Neural cell (in vitro differentiated cells): ENCODE data around the gene CREBRF. TPM values are rescaled to one million over a fixed set of nuclear protein-coding genes. Genes with fewer than 3 reads are reported as not detected.
"Not testable (repeated sequence)": the region's sequence is repeated elsewhere in the genome, so short reads cannot be mapped to it uniquely, and the experiment has no call there.

Source experiments
- H2AFZ ChIP-seq: fragments of 200-600, 300-800 bp; sonication (generic), shearing (Covaris generic); 2 replicates; pipeline ENCODE4 v1.6.0; 2014; ENCODE audit warnings: low read depth, mild to moderate bottlenecking, antibody characterized with exemption, low read length, moderate library complexity
- H3F3A ChIP-seq: fragments of 200-600 bp; shearing (Covaris generic); 2 replicates; pipeline ENCODE4 v1.6.1; 2016; ENCODE audit warnings: mild to moderate bottlenecking, moderate library complexity, mixed read lengths, antibody characterized with exemption, low read length; ENCODE audit not compliant: insufficient read depth, poor library complexity, severe bottlenecking
- H3K27ac ChIP-seq: fragments of 200-600, 300-800 bp; sonication (generic), shearing (Covaris generic); 2 replicates; pipeline ENCODE4 v1.5.1; 2014; ENCODE audit warnings: mild to moderate bottlenecking, low read length, moderate library complexity
- H3K27me3 ChIP-seq: fragments of 300-800, 200-600 bp; sonication (generic), shearing (Covaris generic); 2 replicates; pipeline ENCODE4 v1.6.0; 2014; ENCODE audit warnings: mild to moderate bottlenecking, low read depth, low read length, moderate library complexity; ENCODE audit not compliant: insufficient read depth
- H3K36me3 ChIP-seq: fragments of 300-800, 200-600 bp; sonication (generic), shearing (Covaris generic); 2 replicates; pipeline ENCODE4 v1.5.1; 2014; ENCODE audit warnings: mild to moderate bottlenecking, antibody characterized with exemption, low read length, moderate library complexity; ENCODE audit not compliant: insufficient read depth
- H3K4me2 ChIP-seq: fragments of 300-800, 200-600 bp; sonication (generic), shearing (Covaris generic); 2 replicates; pipeline ENCODE4 v1.6.0; 2014; ENCODE audit warnings: mild to moderate bottlenecking, low read length
- H3K4me3 ChIP-seq: fragments of 300-800, 200-600 bp; sonication (generic), shearing (Covaris generic); 2 replicates; pipeline ENCODE4 v1.5.1; 2014; ENCODE audit warnings: mild to moderate bottlenecking, low read length, moderate library complexity
- H3K79me2 ChIP-seq: fragments of 200-600 bp; shearing (Covaris generic); replicated peaks from 2 replicates; pipeline ENCODE4 v1.6.0; 2014; ENCODE audit warnings: mild to moderate bottlenecking, low read length, moderate library complexity; ENCODE audit not compliant: insufficient read depth
- H3K9ac ChIP-seq: fragments of 300-800, 200-600 bp; sonication (generic), shearing (Covaris generic); 2 replicates; pipeline ENCODE4 v1.6.1; 2016; ENCODE audit warnings: mild to moderate bottlenecking, low read length, mixed read lengths
- H3K9me2 ChIP-seq: fragments of 200-600 bp; shearing (Covaris generic); 2 replicates; pipeline ENCODE4 v1.6.1; 2016; ENCODE audit warnings: mild to moderate bottlenecking, low read length, mixed read lengths; ENCODE audit not compliant: insufficient read depth
- H3K9me3 ChIP-seq: fragments of 200-600, 300-800 bp; sonication (generic), shearing (Covaris generic); 2 replicates; pipeline ENCODE4 v1.6.1; 2016; ENCODE audit warnings: mild to moderate bottlenecking, mixed run types, low read length, moderate library complexity, mixed read lengths
- H4K20me1 ChIP-seq: fragments of 200-600 bp; shearing (Covaris generic); 2 replicates; pipeline ENCODE4 v1.6.1; 2016; ENCODE audit warnings: mild to moderate bottlenecking, mixed run types; ENCODE audit not compliant: insufficient read depth
- CTCF ChIP-seq: fragments of 450-650 bp; IDR thresholded peaks from 2 replicates; pipeline ENCODE4 v1.5.1; 2014; ENCODE audit warnings: antibody characterized with exemption, mild to moderate bottlenecking, moderate library complexity; ENCODE audit not compliant: poor library complexity, severe bottlenecking
- EP300 ChIP-seq: fragments of 450-650 bp; conservative IDR thresholded peaks from 2 replicates; pipeline ENCODE4 v1.6.1; 2014; ENCODE audit warnings: antibody characterized with exemption, mild to moderate bottlenecking, moderate library complexity; ENCODE audit not compliant: poor library complexity, severe bottlenecking
- EZH2 ChIP-seq: fragments of 200-600, 300-800 bp; shearing (Covaris generic), sonication (generic); IDR thresholded peaks from 2 replicates; pipeline ENCODE4 v1.6.1; 2014; ENCODE audit warnings: antibody characterized with exemption, low read length, borderline replicate concordance, mild to moderate bottlenecking; ENCODE audit not compliant: insufficient read depth, poor library complexity, severe bottlenecking
- MXI1 ChIP-seq: fragments of 450-650 bp; conservative IDR thresholded peaks from 2 replicates; pipeline ENCODE4 v1.6.1; 2014; ENCODE audit warnings: antibody characterized with exemption, mild to moderate bottlenecking; ENCODE audit not compliant: poor library complexity, severe bottlenecking
- POLR2AphosphoS5 ChIP-seq: IDR thresholded peaks from 2 replicates; pipeline ENCODE4 v1.6.1; 2012
- RAD21 ChIP-seq: fragments of 450-650 bp; conservative IDR thresholded peaks from 2 replicates; pipeline ENCODE4 v1.6.1; 2014; ENCODE audit warnings: antibody characterized with exemption, mild to moderate bottlenecking, moderate library complexity
- REST ChIP-seq: IDR thresholded peaks from 2 replicates; pipeline ENCODE4 v1.6.1; 2012; ENCODE audit warnings: borderline replicate concordance
- SMC3 ChIP-seq: fragments of 450-650 bp; conservative IDR thresholded peaks from 2 replicates; pipeline ENCODE4 v1.6.1; 2014; ENCODE audit warnings: antibody characterized with exemption, mild to moderate bottlenecking, moderate library complexity; ENCODE audit not compliant: poor library complexity
- TAF1 ChIP-seq: IDR thresholded peaks from 2 replicates; pipeline ENCODE4 v1.6.1; 2012; ENCODE audit warnings: low read depth
- polyA plus RNA-seq: library from polyadenylated mRNA; depleted of rRNA; stranded (reverse); fragments of >200 nt; gene quantifications from 2 replicates; pipeline ENCODE4 v1.2.3, GENCODE V29; 2014

The CREBRF gene
- polyA plus RNA-seq, 1 donor from 2014 or later, result 9.3 TPM

GRCh38 chr5:173152547-173152946 lies 96.4 kb downstream of the CREBRF start:
- Histone ChIP-seq H3K4me3 (no peak overlapping the region), H3F3A (no peaks in the 10 kb centered on the region), H3K27ac (no peak overlapping the region), H3K27me3 (no peaks in the 10 kb centered on the region), H2AFZ (no peak overlapping the region), H3K9ac (no peak overlapping the region), H3K79me2 (no peaks in the 10 kb centered on the region), H4K20me1 (no peaks in the 10 kb centered on the region), H3K4me2 (no peak overlapping the region), H3K36me3 (no peaks in the 10 kb centered on the region), H3K9me2 (no peaks in the 10 kb centered on the region), H3K9me3 (no peaks in the 10 kb centered on the region)
- TF ChIP-seq POLR2AphosphoS5, result no peak
- no peak for TF ChIP-seq MXI1
- TF ChIP-seq TAF1, result no peak
- no peak for TF ChIP-seq EP300
- TF ChIP-seq RAD21, result no peak
- no peak for TF ChIP-seq EZH2
- TF ChIP-seq CTCF, result no peak
- no peak for TF ChIP-seq REST
- no peak for TF ChIP-seq SMC3

GRCh38 chr5:173153842-173154241 lies 97.7 kb downstream of the CREBRF start:
- Histone ChIP-seq H4K20me1 (no peaks in the 10 kb centered on the region), H3K79me2 (no peaks in the 10 kb centered on the region), H3K4me3 (no peak overlapping the region), H3K9me2 (no peaks in the 10 kb centered on the region), H3K27ac (no peak overlapping the region), H3K27me3 (no peaks in the 10 kb centered on the region), H2AFZ (no peak overlapping the region), H3K36me3 (no peaks in the 10 kb centered on the region), H3K9ac (no peak overlapping the region), H3K9me3 (no peaks in the 10 kb centered on the region), H3F3A (no peaks in the 10 kb centered on the region), H3K4me2 (no peak overlapping the region)
- TF ChIP-seq EP300 (no peak), REST (no peak), POLR2AphosphoS5 (no peak), MXI1 (no peak), RAD21 (no peak), TAF1 (no peak), EZH2 (no peak), CTCF (no peak), SMC3 (no peak)

GRCh38 chr5:173154619-173155018 lies 98.5 kb downstream of the CREBRF start:
- H3F3A ChIP-seq, H3K36me3 ChIP-seq, H3K9me2 ChIP-seq, H3K27ac ChIP-seq, H4K20me1 ChIP-seq, H3K4me3 ChIP-seq, H3K27me3 ChIP-seq, H2AFZ ChIP-seq, H3K4me2 ChIP-seq, H3K79me2 ChIP-seq, H3K9me3 ChIP-seq, H3K9ac ChIP-seq: not testable (repeated sequence)
